Right cardiac atrium (tissue), 5 donors: Measurements from ENCODE around the gene ARAP2. TPM values are rescaled to one million over a fixed set of nuclear protein-coding genes. Genes with fewer than 3 reads are reported as not detected.

Experiments used
- ATAC-seq, 2 donors: fragments of 200-7000 bp; cut with Tn5 transposase; one replicate each; pipeline versions ENCODE4 v1.8.0 to v1.9.1; 2020; ENCODE audit warnings: moderate library complexity in 2 of 2, mild to moderate bottlenecking in 1 of 2
- DNase-seq, 3 donors: peaks; one replicate each; pipeline ENCODE4 v3.0.0-alpha.2; 2020
- H3K27ac ChIP-seq: one replicate; pipeline ENCODE4 v1.5.1; 2013; ENCODE audit warnings: mild to moderate bottlenecking, low read length, control low read depth, moderate library complexity
- H3K27me3 ChIP-seq: one replicate; pipeline ENCODE4 v1.6.1; 2013; ENCODE audit not compliant: control insufficient read depth, insufficient read depth
- H3K4me1 ChIP-seq: one replicate; pipeline ENCODE4 v1.6.1; 2013; ENCODE audit warnings: low read length; ENCODE audit not compliant: control insufficient read depth, insufficient read depth
- H3K4me3 ChIP-seq: one replicate; pipeline ENCODE4 v1.5.1; 2013; ENCODE audit warnings: low read length, control low read depth
- H3K9me3 ChIP-seq: one replicate; pipeline ENCODE4 v1.6.1; 2013; ENCODE audit warnings: low read length; ENCODE audit not compliant: control insufficient read depth
- WGBS: extraction: QIAGEN DNeasy Blood & Tissue Kit; methylation state at CpG from one replicate; pipeline ENCODE4 v1.1.7; 2013; 5-methylcytosine and 5-hydroxymethylcytosine counted together
- intact Hi-C, 4 donors: fragments of 100-400 bp; cut with DNase I; formaldehyde crosslinking; loops; one replicate each; pipeline versions ENCODE4 v1.11.0 to v1.14.0; 2022 to 2023
- polyA plus RNA-seq: library from polyadenylated mRNA; stranded (reverse); fragments of 200-250 nt; gene quantifications from one replicate; pipeline ENCODE4 v1.2.3, GENCODE V29; 2013
- total RNA-seq, 4 donors: library from RNA; stranded (reverse); fragmentation: NEBNext Ultra II Directional; extraction: Animal tissue kit (Norgen Biotek cat#: 25700); gene quantifications; one replicate each; pipeline ENCODE4 v1.2.1, GENCODE V29; 2021
- donor health status: healthy with polysubstance abuse.
- donor health status: DM: no; HTN: yes; CAD: no.
- donor health status: DM: no; HTN: no; CAD: no.
- donor health status: DM: no; HTN: yes; CAD: no; lungs with severe emphysema.
- donor health status: DM: yes; HTN: yes; CAD: no.

The ARAP2 gene
- total and polyA plus RNA-seq, 5 donors, result 0.72 to 9.4 (median 3.7) TPM

DNA sequence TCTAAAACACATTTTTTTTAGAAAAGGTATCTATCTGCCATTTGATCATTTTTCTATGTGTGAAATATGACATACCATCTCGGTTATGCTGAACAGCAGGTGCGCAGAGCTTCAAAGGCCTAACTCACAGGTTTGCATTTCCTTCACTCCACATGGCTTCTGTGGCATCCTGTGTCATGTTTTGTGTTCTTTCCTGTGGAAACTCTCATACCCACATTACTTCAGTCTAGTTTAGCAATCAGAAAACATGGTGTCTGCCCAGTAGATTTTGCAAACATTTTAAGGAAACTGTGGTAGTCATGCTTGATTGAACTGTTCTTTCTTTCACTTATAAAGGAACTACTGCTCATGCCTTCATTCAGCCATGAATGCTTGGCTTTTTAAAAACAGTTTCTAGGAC is 11.3 kb upstream of the ARAP2 start:
- Histone ChIP-seq H3K27ac (no peak overlapping the region), H3K4me1 (no peaks in the 10 kb centered on the region), H3K27me3 (no peaks in the 10 kb centered on the region), H3K4me3 (no peak overlapping the region), H3K9me3 (no peaks in the 10 kb centered on the region)
- 81% methylated on average over 2 of the region's 2 CpGs for WGBS
- ATAC-seq (peak; percentile 43 to 54), DNase-seq (no peak)
- intact Hi-C loops, result no loop called here

DNA sequence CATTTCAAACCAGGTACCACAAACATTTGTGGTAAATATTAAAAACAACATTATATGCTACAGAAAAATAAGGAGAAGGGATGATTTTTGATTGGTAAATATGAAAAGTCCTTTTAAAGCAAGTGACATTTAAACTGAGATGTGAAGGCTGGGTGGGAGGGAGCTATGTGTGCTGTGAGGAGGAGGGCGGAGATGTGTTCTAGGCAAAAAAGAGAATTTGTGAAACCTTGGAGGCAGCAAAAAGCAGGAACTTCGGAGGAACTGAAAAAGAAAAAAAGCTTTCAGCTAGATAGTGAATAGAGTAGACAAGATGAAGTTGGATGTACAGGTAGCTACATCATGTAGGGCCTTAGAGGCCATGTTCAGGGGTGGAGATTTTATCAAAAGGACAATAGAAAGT is 10.1 kb upstream of the ARAP2 start:
- intact Hi-C loops, result no loop called here
- WGBS, result 83% methylated on average over 2 of the region's 2 CpGs
- H3K4me1 ChIP-seq, result no peaks in the 10 kb centered on the region
- no peaks in the 10 kb centered on the region for H3K27me3 ChIP-seq
- H3K9me3 ChIP-seq, result no peaks in the 10 kb centered on the region
- ATAC-seq (no peak), DNase-seq (no peak)
- H3K27ac ChIP-seq, result no peak overlapping the region
- no peak overlapping the region for H3K4me3 ChIP-seq

DNA sequence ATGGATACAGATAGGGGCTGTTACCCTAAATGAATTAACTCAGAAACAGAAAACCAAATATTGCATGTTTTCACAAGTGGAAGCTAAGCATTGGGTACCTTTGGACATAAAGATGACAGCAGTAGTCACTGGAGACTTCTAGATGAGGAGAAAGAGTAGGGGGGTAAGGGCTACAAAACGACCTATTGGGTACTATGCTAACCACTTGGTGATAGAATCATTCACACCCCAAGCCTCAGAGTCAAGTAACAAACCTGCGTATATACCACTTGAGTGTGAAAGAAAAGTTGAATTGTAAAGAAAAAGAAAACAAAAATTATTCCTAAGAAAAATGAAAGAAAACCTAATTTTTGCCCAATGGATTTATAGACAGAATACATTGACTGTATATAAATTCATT is 7.7 kb upstream of the ARAP2 start:
- DNase-seq (no peak), ATAC-seq (no peak)
- Histone ChIP-seq H3K27me3 (no peaks in the 10 kb centered on the region), H3K27ac (no peak overlapping the region), H3K4me3 (no peak overlapping the region), H3K9me3 (no peaks in the 10 kb centered on the region), H3K4me1 (no peaks in the 10 kb centered on the region)
- WGBS, result 89% methylated on average over 2 of the region's 2 CpGs
- intact Hi-C loops, result no loop called here

DNA sequence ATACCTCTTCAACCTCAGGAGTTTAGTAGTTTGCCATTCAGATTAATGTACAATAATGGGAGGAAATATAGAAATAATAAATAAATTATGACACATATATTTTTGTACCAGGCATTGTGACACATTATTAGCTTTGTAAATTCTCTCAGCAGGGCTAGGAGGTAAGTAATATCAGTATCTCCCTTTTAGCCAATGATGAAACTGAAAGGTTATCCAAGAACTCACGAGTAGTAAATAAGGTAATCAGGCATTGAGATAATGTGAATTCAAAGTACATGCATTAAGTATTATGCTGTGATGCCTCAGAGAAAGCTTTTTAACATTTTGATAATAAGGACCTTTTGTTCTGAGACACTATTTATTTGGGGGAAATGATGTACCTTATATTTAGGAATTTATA is 5.3 kb upstream of the ARAP2 start:
- Histone ChIP-seq H3K9me3 (no peaks in the 10 kb centered on the region), H3K4me1 (no peaks in the 10 kb centered on the region), H3K27ac (no peak overlapping the region), H3K27me3 (no peaks in the 10 kb centered on the region), H3K4me3 (no peak overlapping the region)
- ATAC-seq, result no peak
- WGBS, result 67% methylated on average over 1 of the region's 1 CpG
- DNase-seq, result no peak
- intact Hi-C loops, result no loop called here

DNA sequence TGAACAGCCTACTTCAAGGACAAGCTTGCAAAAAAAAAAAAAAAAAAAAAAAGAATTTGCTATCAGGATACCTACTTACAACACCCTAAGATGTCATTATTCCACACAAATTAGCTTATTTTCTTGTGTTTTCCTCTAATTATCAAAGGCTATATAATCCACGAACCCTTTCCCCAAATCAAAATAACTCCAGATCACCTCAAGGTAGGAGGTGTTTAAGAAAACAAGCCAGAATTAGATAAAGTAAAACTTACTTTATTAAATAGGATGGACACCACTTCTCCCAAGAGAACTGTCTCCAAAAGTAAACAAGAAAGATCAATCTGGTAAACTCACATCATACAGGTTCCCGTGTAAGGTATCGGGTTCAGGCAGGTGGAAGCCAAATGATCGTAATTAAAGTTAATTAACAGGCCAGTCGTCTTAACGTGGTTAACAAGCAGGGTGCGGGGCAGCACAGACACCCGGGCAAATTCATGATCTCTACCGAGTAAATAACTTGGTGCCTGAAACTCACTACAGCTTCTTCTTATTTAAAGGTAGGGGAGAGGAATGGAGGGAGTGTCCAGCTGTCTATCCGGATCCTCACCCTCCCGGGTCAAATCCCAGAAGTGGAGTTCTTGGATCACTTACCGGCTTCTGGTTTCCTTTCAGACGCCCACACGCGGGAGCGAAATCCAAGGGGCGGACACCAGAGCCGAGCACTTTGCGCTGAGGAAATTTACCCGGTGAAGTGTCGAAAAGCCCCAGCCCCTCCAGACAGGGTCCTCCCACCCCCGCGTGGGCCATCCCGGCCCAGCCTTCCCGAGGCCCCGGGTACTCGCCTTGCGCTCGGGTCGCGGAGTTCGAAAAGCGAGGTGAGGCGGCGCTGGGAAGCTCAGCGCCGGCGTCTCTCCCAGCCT is 708 bp downstream of the ARAP2 start:
- DNase-seq (peak; percentile 58 to 82 (median 78)), ATAC-seq (peak; percentile 82 to 90)
- intact Hi-C loops, result no loop called here
- Histone ChIP-seq H3K27me3 (no peaks in the 10 kb centered on the region), H3K4me1 (no peaks in the 10 kb centered on the region), H3K9me3 (no peaks in the 10 kb centered on the region), H3K4me3 (peak overlapping the region; percentile 55), H3K27ac (peak overlapping the region; percentile 7)
- WGBS, result 4% methylated on average over 38 of the region's 38 CpGs

DNA sequence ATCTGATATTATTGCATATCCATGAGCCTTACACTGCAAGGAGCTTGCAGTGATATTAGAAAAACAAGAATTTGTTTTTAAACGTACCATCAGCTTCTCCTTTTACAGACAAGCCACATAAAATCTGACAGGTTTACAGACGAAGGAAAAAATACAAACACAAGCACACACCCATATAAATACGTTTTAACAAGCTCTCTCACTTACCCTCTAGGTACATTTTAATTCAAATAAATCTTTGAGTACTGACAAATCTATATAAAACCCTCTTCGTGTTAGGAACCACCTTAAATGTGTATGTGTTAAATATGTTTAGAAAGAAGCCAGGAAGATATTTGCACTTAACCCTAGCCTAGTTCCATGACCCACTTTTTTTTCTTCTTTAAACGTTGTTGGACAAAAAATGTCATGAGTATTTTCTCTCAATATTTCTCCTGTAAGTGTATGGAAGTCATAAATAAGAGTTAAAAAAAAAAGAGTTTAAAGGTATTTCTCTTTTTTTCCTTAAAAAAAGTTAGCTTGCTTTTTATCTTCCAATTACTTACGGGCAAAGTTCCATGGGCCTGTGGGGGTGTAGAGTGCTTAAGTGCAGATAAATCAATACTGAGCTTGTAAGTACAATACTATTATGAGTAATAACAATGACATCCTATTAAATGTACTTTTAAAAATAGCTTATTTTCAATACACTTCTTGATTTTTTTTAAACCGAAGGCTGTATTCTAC is 1.5 kb downstream of the ARAP2 start:
- Histone ChIP-seq H3K4me1 (no peaks in the 10 kb centered on the region), H3K4me3 (peak overlapping the region; percentile 55), H3K27ac (no peak overlapping the region), H3K9me3 (no peaks in the 10 kb centered on the region), H3K27me3 (no peaks in the 10 kb centered on the region)
- no peak for ATAC-seq
- intact Hi-C loops, result no loop called here
- DNase-seq, result no peak
- 50% methylated on average over 7 of the region's 7 CpGs for WGBS

DNA sequence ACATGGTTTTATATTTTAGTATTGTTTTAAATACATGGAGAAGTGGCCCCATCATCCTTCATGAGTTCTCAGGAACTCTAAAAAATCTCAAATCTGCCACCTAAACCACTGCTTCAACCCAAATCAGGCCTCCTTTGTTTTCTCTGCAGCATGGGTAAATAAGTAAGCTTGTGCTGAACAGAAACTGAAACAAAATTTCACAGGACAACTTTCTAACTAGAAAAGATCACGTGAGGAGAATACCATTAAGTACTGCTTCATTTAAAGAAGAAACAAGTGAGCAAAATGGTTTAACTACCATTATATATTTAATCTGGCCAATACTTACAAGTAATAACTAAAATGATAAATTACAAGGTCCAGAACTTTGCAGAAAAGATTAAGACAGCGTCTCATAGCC is 2.5 kb downstream of the ARAP2 start:
- H3K4me3 ChIP-seq, result peak overlapping the region; percentile 55
- no peaks in the 10 kb centered on the region for H3K4me1 ChIP-seq
- DNase-seq (no peak), ATAC-seq (no peak)
- WGBS, result 43% methylated on average over 2 of the region's 2 CpGs
- peaks cover 2% of the 10 kb centered on the region for H3K9me3 ChIP-seq
- intact Hi-C loops, result no loop called here
- no peak overlapping the region for H3K27ac ChIP-seq
- H3K27me3 ChIP-seq, result no peaks in the 10 kb centered on the region

DNA sequence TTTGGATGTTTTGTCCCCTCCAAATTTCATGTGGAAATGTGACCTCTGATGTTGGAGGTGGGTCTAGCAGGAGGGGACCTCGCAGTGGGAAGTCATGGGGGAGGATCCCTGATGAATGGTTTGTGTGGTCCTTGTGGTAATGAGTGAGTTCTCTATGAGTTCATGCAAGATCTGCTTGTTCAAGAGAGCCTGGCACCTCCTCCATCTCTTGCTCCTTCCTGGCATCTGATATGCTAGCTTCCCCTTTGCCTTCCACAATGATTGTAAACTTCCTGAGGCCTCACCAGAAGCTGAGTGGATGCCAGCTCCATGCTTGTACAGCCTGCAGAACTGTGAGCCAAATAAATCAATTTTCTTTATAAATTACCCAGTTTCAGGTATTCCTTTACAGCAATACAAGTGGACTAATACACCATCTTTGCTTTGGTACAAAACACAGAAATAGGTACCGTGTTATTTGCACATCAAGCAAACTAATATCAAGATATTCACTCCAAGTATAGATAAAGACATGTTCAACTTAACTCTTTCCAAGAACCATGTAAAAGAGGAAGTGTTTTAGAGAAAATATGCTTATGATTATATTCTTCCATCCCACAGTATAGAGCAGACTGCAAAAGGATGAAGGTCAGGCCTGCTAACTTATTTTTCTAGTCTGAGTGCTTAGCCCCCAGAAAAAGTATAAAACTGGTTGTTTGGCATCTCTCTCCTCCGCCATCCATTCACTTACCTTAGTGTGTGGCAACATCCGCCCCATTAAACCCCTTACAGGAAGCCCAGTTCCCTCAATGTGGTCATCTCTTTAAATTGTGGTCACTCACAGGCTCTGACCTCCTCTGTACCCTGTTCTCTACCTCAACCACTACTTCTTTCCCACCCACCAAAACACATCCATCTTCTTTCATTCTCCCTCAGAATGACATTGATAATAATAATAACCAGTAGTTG is 6.7 kb downstream of the ARAP2 start:
- intact Hi-C loops, result no loop called here
- Histone ChIP-seq H3K27me3 (no peaks in the 10 kb centered on the region), H3K4me3 (no peak overlapping the region), H3K4me1 (no peaks in the 10 kb centered on the region), H3K9me3 (peaks cover 2% of the 10 kb centered on the region), H3K27ac (no peak overlapping the region)
- DNase-seq (no peak), ATAC-seq (no peak)
- 79% methylated on average over 4 of the region's 4 CpGs for WGBS

DNA sequence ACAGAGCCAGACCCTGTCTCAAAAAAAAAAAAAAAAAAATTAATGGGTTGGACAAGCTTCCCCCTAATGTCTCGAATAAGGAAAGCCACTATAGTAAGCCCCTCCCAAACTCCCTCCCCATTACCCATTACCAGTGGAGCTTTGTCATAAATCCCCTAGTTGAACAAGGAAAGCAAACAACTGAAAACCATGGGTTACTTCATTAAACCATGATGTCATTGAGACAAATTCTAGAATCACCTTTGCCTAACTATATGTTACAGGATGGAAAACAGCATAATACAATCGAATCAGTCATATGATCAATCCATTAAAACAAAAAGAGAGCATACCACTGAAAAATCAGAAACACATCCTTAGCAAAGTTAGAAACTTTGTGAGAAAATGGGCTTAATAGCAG is 8.2 kb downstream of the ARAP2 start:
- Histone ChIP-seq H3K27ac (no peak overlapping the region), H3K4me1 (no peaks in the 10 kb centered on the region), H3K9me3 (peaks cover 2% of the 10 kb centered on the region), H3K4me3 (no peak overlapping the region), H3K27me3 (no peaks in the 10 kb centered on the region)
- ATAC-seq (no peak), DNase-seq (no peak)
- intact Hi-C loops, result no loop called here
- WGBS, result 85% methylated on average over 2 of the region's 2 CpGs

DNA sequence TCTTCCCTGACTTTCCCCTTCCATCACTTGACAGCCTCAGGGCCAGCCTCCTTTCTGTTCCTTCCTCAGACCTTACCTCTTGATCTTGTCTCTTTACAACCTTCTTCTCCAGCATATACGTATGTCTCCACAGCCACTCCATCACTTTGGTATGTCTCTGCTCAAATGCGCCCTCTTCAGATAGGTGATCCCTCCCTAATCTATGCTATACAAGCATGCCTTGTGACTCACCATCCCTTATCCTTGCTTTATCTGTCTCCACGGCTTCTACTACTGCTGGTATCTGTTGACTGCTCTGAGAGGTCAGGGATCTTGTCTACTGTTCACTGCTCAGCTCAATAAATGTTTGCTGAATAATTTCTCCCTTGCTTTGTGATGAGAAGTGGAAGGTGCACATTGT is 9.0 kb downstream of the ARAP2 start:
- WGBS, result 52% methylated on average over 3 of the region's 3 CpGs
- H3K27ac ChIP-seq, result no peak overlapping the region
- H3K27me3 ChIP-seq, result no peaks in the 10 kb centered on the region
- no peak overlapping the region for H3K4me3 ChIP-seq
- ATAC-seq (no peak), DNase-seq (no peak)
- H3K9me3 ChIP-seq, result peaks cover 2% of the 10 kb centered on the region
- intact Hi-C loops, result no loop called here
- no peaks in the 10 kb centered on the region for H3K4me1 ChIP-seq
